ENCODE measurements around the gene KIAA1328. TPM values are rescaled to one million over a fixed set of nuclear protein-coding genes. Genes with fewer than 3 reads are reported as not detected.

The KIAA1328 gene
- total and polyA plus RNA-seq, 11 donors: 1.4 to 6.4 (median 4.0) TPM

DNA sequence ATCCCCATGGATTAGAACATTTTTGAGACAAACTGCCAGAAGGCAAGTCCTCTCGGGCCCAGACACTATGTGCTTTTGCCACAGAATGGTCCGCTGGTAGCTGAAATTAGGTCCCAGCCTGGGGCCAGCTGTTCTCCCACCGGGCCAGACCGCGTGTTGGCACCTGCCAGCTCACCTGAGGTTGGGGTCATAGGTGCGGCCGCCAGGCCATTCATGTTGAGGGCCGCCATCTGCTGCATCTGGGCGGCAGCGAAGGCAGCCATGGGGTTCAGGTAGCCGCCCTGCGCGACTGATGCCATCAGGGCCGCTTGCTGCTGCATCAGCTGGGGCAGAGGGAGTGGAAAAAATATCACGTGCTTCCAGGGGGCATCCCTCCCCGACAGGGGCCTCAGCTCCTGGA lies 443.9 kb downstream of the KIAA1328 start:
- WGBS, 4 donors: 79 to 83% (median 82%) methylated on average over 9 to 16 of the region's 16 CpGs
- Histone ChIP-seq H3K4me3 (no peak overlapping the region), H3K27ac (no peak overlapping the region), H3K27me3 (peaks cover 0 to 54% (median 23%) of the 10 kb centered on the region in 9 donors), H3K4me1 (peaks cover 0 to 6% (median 0%) of the 10 kb centered on the region in 12 donors), H3K9me3 (no peaks in the 10 kb centered on the region), H3K36me3 (no peaks in the 10 kb centered on the region)
- TF ChIP-seq, protein P1, sequence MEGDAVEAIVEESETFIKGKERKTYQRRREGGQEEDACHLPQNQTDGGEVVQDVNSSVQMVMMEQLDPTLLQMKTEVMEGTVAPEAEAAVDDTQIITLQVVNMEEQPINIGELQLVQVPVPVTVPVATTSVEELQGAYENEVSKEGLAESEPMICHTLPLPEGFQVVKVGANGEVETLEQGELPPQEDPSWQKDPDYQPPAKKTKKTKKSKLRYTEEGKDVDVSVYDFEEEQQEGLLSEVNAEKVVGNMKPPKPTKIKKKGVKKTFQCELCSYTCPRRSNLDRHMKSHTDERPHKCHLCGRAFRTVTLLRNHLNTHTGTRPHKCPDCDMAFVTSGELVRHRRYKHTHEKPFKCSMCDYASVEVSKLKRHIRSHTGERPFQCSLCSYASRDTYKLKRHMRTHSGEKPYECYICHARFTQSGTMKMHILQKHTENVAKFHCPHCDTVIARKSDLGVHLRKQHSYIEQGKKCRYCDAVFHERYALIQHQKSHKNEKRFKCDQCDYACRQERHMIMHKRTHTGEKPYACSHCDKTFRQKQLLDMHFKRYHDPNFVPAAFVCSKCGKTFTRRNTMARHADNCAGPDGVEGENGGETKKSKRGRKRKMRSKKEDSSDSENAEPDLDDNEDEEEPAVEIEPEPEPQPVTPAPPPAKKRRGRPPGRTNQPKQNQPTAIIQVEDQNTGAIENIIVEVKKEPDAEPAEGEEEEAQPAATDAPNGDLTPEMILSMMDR (IDR thresholded peaks at IDR 0.05): no peak
- no peak for TF ChIP-seq POLR2A (IDR thresholded peaks at IDR 0.05)
- intact Hi-C loops (cut with DNase I): no loop called here
- ATAC-seq: no peak
- no peak for DNase-seq

DNA sequence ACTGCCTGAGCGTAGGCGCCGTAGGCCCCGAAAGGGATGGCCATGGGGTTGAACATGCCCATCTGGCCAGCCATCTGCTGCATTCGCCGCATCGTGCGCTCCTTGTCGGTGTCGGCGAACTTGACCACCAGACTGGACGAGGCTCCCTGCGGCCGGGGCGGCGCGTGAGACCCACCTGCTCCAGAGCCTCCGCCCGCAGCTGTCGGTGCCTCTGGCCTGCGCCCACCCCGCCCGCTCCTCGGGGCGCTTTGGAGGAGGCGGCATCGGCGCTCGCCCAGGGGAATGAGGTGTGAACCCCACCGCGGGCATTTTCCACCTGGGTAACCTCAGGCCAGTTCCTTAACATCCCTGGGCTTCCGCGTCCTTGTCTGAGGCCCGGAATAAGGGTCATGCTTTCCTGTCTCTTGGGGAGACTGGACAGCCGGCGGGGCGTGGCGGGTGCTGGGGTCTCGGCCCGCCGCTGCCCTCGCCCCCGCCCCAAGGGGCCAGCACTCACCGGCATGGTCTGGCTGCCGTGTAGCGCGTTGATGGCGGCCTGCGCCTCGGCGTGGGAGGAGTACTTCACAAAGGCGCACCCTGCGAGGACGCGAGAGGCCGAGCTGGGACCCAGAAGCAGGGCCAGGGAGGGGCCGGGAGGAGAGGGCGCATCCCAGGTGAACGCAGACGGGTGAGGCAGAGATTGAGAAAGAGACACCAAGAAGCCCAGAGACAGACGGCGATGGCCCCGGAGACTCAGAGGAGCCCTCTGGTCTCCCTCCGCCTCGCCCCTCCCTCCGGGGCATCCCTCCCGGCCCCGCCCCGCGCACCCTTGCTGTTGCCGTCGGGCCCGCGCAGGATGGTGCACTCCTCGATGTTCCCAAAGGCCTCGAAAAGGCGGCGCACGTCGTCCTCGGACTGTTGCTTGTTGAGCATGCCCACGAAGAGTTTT lies 445.6 kb downstream of the KIAA1328 start:
- H3K9me3 ChIP-seq: no peaks in the 10 kb centered on the region
- no peak for DNase-seq
- TF ChIP-seq, protein P1 (IDR thresholded peaks at IDR 0.05): no peak
- TF ChIP-seq POLR2A (IDR thresholded peaks at IDR 0.05): no peak

DNA sequence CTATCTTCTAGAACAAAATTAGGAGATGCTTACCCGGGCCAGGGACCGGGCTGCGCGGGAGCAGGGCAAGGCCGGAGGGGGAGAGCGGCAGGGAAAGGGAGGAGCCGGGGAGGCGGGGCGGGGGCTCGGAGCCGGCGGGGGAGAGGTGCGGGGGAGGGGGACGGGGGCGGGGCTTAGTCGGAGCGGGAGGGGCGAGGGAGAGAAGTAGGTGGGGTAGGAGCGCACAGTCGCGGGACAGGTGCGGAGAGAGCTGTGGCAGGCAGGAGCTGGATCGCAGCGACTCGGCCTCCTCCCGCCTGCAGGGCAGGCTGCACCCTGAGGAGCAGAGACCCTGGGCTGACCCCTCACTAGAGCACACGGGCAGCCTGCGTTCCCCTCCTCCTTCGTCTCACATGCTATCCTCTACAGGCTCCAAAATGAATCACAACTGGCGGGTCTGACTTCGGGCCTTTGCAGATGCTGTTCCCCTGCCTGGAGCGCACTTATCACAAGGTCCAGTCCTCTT lies 446.4 kb downstream of the KIAA1328 start:
- no peak overlapping the region for H3K4me3 ChIP-seq
- peaks cover 0 to 64% (median 25%) of the 10 kb centered on the region in 9 donors for H3K27me3 ChIP-seq
- no peaks in the 10 kb centered on the region for H3K9me3 ChIP-seq
- H3K27ac ChIP-seq: no peak overlapping the region
- DNase-seq (no peak), ATAC-seq (no peak)
- WGBS, 4 donors: 13 to 14% (median 13%) methylated on average over 27 to 32 of the region's 32 CpGs
- TF ChIP-seq, protein P1 (IDR thresholded peaks at IDR 0.05): no peak
- no peak for TF ChIP-seq POLR2A (IDR thresholded peaks at IDR 0.05)
- peaks cover 0 to 6% (median 0%) of the 10 kb centered on the region in 12 donors for H3K4me1 ChIP-seq
- no peaks in the 10 kb centered on the region for H3K36me3 ChIP-seq
- intact Hi-C loops (cut with DNase I): no loop called here

More for the DNA sequence above, 445.6 kb downstream of the KIAA1328 start:
- H3K27me3 ChIP-seq: peaks cover 0 to 64% (median 23%) of the 10 kb centered on the region in 9 donors
- intact Hi-C loops (cut with DNase I): no loop called here
- H3K36me3 ChIP-seq: no peaks in the 10 kb centered on the region
- peaks cover 0 to 6% (median 0%) of the 10 kb centered on the region in 12 donors for H3K4me1 ChIP-seq
- H3K4me3 ChIP-seq: no peak overlapping the region
- H3K27ac ChIP-seq: no peak overlapping the region
- 9 to 21% (median 14%) methylated on average over 50 to 82 of the region's 82 CpGs for WGBS, 4 donors
- ATAC-seq: no peak

Data from heart left ventricle (tissue), 16 donors.